Nephron progenitor cell (in vitro differentiated cells): ENCODE measurements around the gene KCNJ8.
"Not testable (repeated sequence)": the region's sequence is repeated elsewhere in the genome, so short reads cannot be mapped to it uniquely, and the experiment has no call there.

Experiments
- DNase-seq: peaks from one replicate; pipeline ENCODE4 v3.0.0; 2021
- H3K27ac Mint-ChIP-seq: 2 replicates; pipeline ENCODE4 v1.8.0; 2021; ENCODE audit warnings: mild to moderate bottlenecking, moderate library complexity, mixed read lengths
- H3K27me3 Mint-ChIP-seq: 2 replicates; pipeline ENCODE4 v1.8.0; 2021; ENCODE audit warnings: mild to moderate bottlenecking, low read depth, mixed read lengths; ENCODE audit not compliant: poor library complexity
- H3K36me3 Mint-ChIP-seq: 2 replicates; pipeline ENCODE4 v1.8.0; 2021; ENCODE audit warnings: low read depth, mixed read lengths
- H3K4me1 Mint-ChIP-seq: 2 replicates; pipeline ENCODE4 v1.8.0; 2021; ENCODE audit warnings: mixed read lengths
- H3K4me3 Mint-ChIP-seq: 2 replicates; pipeline ENCODE4 v1.8.0; 2021; ENCODE audit warnings: mild to moderate bottlenecking, moderate library complexity, mixed read lengths
- H3K9me3 Mint-ChIP-seq: 2 replicates; pipeline ENCODE4 v1.8.0; 2021; ENCODE audit warnings: mild to moderate bottlenecking, moderate library complexity, mixed read lengths
- CTCF ChIP-seq: fragments of 200-600 bp; sonication (generic); IDR thresholded peaks from 2 replicates; pipeline ENCODE4 v1.5.0; 2021; ENCODE audit warnings: antibody characterized with exemption

The KCNJ8 gene

DNA sequence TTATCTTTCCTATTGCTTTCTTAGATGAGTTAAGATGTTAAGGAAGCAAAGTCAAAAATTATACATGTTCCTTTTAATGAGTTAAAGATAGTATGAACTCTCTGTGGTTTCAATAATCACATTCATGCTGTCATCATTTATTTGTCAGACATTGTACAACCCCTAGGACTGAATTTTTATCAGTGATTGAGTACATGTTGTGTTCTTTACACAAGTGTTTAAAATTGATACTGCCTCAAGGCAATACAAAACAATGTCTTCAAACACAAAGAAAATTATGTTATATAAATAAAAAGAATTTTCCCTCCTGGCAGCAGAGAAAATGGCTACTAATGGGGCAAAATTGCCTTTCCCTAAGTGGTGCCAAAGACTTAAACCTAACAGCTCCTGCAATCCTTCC is 34.6 kb upstream of the KCNJ8 start:
- H3K4me3 Mint-ChIP-seq, result no peak overlapping the region
- peaks cover 8% of the 10 kb centered on the region for H3K9me3 Mint-ChIP-seq
- peaks cover 26% of the 10 kb centered on the region for H3K36me3 Mint-ChIP-seq
- H3K27me3 Mint-ChIP-seq, result no peaks in the 10 kb centered on the region
- no peak for DNase-seq
- no peak overlapping the region for H3K27ac Mint-ChIP-seq
- H3K4me1 Mint-ChIP-seq, result no peaks in the 10 kb centered on the region
- no peak for TF ChIP-seq CTCF

DNA sequence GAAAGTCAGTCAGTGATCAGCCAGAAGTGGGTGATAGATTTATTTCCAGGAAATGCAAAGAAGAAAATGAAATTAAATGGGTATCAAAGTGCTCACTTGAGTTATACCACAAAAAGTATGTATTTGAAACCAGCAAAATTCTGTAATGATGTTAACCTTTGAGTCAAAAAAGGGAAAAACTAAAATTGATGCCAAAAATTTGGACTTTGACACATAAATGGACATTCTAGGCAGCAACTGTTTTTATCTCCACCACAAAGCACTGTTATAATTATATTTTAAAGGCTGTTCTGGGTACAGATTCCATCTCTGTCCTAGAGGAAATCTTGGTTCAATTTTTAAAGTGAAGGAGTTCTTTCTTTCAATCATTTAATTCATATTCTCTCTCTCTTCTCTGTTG is 31.7 kb upstream of the KCNJ8 start:
- Mint-ChIP-seq H3K4me3 (no peak overlapping the region), H3K36me3 (peaks cover 19% of the 10 kb centered on the region), H3K27me3 (no peaks in the 10 kb centered on the region), H3K4me1 (no peaks in the 10 kb centered on the region), H3K9me3 (peaks cover 8% of the 10 kb centered on the region), H3K27ac (no peak overlapping the region)
- no peak for TF ChIP-seq CTCF
- no peak for DNase-seq

DNA sequence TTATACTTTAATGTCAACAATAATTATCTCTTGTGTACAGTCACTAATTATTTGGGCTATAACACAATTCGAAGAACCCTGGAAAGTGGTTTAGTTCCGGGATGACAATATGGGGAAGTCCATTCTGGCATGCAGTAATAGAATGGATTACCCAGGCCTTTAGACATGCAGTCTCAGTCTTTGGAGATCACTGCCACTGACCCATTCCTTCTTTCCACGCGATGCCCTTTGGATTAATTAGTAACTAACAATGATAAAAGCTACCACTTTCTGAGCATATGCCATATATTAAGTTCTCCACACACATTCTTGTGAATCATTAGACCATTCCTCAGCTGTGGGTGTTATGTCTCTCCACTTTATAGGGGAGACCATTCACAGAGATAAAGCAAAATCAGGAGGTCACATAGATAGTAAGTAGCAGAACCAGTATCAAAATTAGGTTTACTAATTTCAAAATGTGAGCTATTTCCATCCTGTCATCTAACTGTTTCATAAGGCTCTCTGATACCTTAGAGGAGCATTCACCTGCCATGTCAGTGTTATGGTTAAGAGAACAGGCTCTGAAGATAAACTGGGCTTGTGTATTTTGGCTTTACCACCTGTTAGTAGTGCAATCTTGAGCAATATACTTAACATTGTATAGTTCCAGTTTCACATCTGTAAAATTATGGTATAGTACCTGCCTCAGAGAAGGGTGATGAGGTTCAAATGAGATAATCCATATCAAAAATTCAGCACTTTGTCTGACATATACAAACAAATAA is 27.2 kb upstream of the KCNJ8 start:
- H3K9me3 Mint-ChIP-seq, result no peaks in the 10 kb centered on the region
- no peak for DNase-seq
- H3K27ac Mint-ChIP-seq, result no peak overlapping the region
- no peak overlapping the region for H3K4me3 Mint-ChIP-seq
- peaks cover 9% of the 10 kb centered on the region for H3K36me3 Mint-ChIP-seq
- H3K27me3 Mint-ChIP-seq, result no peaks in the 10 kb centered on the region
- H3K4me1 Mint-ChIP-seq, result no peaks in the 10 kb centered on the region
- no peak for TF ChIP-seq CTCF

DNA sequence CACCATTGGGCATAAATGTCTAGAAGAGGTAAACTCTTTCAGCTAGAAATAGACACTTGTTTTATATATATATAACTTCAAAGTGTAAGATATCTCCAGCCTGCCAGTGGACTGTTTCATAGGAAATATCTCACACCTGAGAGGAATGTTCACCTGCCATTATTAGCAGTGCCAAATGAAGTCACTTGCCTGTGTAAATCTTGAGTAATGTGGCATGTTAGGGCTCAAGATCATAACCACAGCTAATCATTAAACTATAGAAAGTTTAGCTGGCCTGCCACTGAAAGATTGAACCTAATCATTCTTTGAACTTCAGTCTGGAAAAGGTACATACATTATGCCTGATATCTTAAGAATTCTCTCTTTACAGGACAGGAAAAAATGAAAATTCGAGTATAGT is 25.5 kb upstream of the KCNJ8 start:
- H3K4me1 Mint-ChIP-seq, result no peaks in the 10 kb centered on the region
- H3K27ac Mint-ChIP-seq, result no peak overlapping the region
- no peak for DNase-seq
- H3K4me3 Mint-ChIP-seq, result no peak overlapping the region
- no peak for TF ChIP-seq CTCF
- no peaks in the 10 kb centered on the region for H3K27me3 Mint-ChIP-seq
- H3K36me3 Mint-ChIP-seq, result peaks cover 12% of the 10 kb centered on the region
- peaks cover 7% of the 10 kb centered on the region for H3K9me3 Mint-ChIP-seq

DNA sequence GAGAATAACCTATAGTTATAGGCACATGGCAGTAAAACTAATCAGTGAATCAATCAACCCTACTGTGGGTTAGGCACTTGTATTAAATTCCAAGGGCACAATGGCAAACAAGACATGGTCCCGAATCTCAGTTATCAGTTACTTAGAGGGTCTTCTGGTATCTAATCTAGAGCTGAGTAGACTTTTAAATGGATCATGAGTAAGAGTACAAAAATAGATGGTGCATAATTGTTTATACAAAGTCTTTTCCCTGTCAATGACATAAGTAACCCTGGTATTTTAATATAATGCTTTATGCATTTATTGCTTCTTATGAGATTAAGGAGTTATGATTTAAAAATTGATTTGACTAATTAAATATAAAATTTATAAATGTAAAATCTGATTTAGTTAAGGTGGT is 23.0 kb upstream of the KCNJ8 start:
- Mint-ChIP-seq H3K36me3 (peaks cover 15% of the 10 kb centered on the region), H3K4me1 (no peaks in the 10 kb centered on the region), H3K4me3 (no peak overlapping the region), H3K9me3 (peaks cover 29% of the 10 kb centered on the region), H3K27me3 (no peaks in the 10 kb centered on the region), H3K27ac (no peak overlapping the region)
- DNase-seq, result no peak
- TF ChIP-seq CTCF, result no peak

GRCh38 chr12:21795648-21796328 is 21.3 kb upstream of the KCNJ8 start:
- peaks cover 44% of the 10 kb centered on the region for H3K9me3 Mint-ChIP-seq
- no peak overlapping the region for H3K4me3 Mint-ChIP-seq
- DNase-seq, result no peak
- no peaks in the 10 kb centered on the region for H3K4me1 Mint-ChIP-seq
- H3K27ac Mint-ChIP-seq, result no peak overlapping the region
- H3K27me3 Mint-ChIP-seq, result no peaks in the 10 kb centered on the region
- peaks cover 15% of the 10 kb centered on the region for H3K36me3 Mint-ChIP-seq
- no peak for TF ChIP-seq CTCF

GRCh38 chr12:21794807-21795595 is 20.5 kb upstream of the KCNJ8 start:
- H3K27me3 Mint-ChIP-seq, H3K4me1 Mint-ChIP-seq, H3K4me3 Mint-ChIP-seq, DNase-seq, H3K27ac Mint-ChIP-seq: not testable (repeated sequence)
- Mint-ChIP-seq H3K9me3 (peaks cover 52% of the 10 kb centered on the region), H3K36me3 (peaks cover 15% of the 10 kb centered on the region)

- not testable (repeated sequence) for H3K27me3 Mint-ChIP-seq, H3K4me1 Mint-ChIP-seq, DNase-seq, H3K27ac Mint-ChIP-seq, H3K4me3 Mint-ChIP-seq
- Mint-ChIP-seq H3K36me3 (peaks cover 10% of the 10 kb centered on the region), H3K9me3 (peaks cover 47% of the 10 kb centered on the region)
These were observed 15.2 kb upstream of the KCNJ8 start for GRCh38 chr12:21789687-21790086.
